GM18907 (cell line): ENCODE results near the gene CLUH.
"Not testable (repeated sequence)": the region's sequence is repeated elsewhere in the genome, so short reads cannot be mapped to it uniquely, and the experiment has no call there.

ENCODE experiments used
- ATAC-seq: cut with Tn5 transposase; IDR thresholded peaks from one replicate; pipeline ENCODE4 v1.9.1; 2021; ENCODE audit warnings: mild to moderate bottlenecking, moderate library complexity; ENCODE audit not compliant: unreplicated experiment

The CLUH gene

DNA sequence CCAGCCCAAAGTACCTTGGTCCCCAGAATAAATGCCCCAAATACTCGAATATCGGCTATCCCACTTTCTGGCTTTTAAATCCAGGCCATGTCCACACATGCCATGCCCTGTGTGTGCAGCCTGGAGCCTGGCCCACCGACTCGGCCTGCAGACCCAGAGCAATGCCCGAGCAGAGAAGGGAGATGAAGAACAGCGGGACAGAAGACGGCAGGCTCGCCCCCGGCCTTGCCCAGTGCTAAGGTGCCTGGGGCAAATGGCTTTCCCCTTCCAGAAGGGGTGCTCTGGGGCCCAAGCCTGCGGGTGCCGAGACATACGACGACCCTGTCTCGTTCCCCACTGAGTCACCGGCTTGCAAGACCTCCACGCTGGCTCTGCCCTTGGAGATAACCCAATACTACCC, 8.0 kb downstream of the CLUH start:
- no peak for ATAC-seq

DNA sequence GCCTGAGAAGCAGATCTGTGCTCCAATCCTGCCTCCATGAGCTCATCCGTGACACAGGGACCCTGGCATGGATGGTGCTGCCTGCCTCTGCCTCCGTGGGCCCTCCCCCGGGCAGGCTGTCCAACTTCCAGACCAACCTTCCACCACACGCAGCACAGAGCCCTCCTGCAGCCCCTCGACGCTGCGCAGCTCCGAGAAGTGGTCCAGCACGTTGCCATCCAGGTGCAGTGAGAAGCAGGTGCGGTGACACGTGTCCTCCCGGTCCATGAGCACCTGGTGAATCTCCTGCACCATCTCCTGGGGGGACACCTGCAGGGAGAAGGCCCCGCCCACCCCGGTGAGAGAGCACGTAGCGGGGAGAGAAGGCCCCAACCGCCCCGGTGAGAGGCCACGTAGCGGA, 8.4 kb downstream of the CLUH start:
- ATAC-seq: no peak

DNA sequence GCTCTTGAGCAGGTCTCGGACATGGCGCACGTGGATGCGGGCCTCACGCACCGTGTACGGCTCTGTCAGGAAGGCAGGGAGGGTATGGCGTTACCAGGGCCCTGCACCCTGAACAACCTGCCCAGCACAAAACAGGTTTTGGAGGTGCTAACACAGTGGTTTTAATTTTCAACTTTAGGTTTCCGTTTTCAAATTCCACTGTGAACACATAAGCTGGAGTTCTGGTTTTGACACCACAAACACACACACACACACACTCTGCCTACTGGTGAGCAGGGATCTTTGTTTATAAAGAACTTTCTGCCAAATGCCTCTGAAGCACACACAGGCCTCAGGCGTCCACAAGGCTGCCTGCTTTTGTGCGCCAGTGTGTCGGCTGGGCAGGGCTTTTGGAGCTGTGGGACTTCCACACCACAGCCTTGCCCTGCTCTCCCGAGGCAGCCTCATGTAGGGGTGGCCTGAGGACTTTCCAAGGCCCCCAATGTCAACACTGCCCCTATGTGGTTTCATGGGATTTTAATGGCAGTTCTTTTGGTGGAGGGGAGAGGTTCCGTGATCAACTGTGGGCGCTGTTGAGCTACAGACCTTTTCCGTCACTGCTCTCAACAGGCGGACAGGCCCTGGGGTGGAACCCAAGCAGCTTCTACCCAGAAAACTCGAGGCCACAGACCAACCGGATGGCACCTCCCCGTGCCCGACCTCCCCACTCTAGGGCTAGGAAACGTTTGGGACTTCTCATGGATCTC, 9.4 kb downstream of the CLUH start:
- no peak for ATAC-seq

DNA sequence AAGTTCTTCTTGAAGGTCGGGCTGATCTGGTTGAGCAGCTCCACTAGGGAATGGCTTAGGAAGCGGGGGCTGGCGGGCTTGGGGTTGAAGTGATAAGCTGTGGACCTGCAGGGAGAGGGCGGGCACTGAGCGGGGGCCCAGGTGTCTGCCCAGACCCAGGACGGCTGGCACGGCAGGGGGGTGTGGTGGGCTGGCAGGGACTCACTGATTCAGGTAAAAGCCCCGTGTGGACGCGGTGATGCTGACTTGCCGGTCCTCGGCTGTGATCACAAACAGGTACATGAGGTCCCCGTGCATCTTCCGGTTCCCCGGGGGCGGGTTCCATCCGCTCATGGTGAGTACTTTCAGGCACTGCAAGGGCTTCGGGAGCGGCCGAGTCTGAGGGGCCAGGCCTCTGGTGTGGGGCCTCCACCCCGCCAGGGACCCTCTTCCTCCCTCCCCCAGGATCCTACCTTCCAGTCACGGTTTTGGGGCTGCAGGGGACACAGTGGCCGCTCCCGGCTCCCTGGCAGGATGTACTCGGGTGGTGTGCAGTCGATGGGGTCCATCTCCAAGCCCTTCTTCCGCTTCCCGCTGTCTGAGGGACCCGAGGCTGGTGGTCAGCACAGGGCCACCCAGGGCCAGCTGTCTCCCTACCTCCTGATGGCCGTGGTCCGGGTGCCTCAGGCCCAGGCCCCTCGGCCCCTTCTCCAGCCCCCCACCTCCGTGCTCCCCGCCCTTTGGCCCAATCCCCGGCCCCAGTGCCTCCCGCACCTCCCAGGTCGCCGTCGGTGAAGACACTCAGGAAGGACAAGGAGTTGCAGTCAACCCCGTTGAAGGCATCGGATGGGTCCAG, 10.2 kb downstream of the CLUH start:
- ATAC-seq: no peak

DNA sequence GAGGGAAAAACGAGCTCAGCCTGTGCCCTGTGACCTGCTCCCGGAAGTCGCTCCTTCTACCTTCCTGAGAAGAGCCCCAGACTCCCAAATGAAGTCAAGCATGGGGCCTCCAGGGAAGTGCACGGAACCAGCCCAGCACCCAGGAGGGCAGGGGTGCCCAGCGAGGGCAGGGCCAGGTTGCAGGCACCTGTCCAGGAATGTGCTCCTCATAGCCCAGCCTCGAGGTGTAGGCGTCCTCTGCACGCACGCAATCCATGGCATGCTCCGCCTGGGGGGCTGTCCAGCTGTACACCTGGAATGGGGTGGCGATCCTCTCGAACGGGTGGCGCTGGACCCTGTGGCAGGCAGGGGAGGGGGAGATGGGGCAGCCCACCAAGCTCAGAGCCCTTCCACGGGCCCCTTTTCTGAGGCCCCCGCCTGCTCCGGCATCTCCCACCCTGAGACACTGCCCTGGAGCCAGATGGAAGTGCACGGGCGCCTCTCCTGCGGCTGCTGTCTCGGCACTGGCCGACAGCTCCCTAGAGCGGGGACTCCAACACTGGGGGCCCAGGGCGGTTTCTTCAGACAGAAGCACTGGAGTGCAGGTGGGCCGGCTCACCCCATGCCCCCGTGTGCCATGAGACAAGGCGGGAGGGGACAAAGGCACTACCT, 10.9 kb downstream of the CLUH start:
- no peak for ATAC-seq

DNA sequence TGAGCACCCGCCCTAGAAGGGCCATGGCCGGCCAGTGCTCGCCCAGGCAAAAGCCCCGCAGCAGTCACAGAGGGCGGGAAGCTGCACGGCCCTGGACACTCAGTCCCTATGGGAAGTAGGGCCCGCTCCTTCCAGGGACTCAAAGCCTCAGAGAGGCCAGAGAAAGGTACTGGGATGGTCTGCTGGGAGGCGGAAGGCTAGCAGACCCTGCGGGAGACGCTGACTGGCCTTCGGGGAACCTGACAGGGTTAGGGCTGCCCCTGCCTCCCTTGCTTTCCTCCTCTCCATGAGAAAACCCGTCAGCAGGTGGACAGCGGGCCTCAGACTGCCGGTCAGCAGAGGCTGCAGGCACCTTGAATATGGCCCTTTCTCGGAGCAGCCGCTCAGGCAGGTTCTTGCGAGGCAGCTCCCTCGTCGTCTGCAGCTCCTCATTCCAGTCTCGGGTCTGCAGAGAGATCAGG, 11.5 kb downstream of the CLUH start:
- ATAC-seq: no peak

DNA sequence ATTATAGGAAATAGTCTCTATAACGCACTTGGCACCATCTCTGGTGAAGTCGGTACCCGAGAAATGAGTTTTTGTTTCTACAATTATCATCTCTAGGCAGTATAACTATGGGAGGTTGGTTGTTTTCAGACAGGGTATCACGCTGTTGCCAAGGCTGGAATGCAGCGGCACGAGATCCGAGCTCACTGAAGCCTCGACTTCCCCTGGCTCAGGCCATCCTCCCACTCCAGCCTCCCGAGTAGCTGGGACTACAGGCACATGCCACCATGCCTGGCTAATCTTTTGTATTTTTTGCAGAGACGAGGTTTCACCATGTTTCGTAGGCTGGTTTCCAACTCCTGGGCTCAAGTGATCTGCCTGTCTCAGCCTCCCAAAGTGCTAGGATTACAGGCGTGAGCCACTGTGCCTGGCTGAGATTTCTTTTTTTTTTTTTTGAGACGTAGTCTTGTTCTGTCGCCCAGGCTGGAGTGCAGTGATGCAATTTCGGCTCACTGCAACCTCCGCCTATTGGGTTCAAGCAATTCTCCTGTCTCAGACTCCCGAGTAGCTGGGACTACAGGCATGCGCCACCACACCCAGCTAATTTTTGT, 12.3 kb downstream of the CLUH start:
- not testable (repeated sequence) for ATAC-seq

DNA sequence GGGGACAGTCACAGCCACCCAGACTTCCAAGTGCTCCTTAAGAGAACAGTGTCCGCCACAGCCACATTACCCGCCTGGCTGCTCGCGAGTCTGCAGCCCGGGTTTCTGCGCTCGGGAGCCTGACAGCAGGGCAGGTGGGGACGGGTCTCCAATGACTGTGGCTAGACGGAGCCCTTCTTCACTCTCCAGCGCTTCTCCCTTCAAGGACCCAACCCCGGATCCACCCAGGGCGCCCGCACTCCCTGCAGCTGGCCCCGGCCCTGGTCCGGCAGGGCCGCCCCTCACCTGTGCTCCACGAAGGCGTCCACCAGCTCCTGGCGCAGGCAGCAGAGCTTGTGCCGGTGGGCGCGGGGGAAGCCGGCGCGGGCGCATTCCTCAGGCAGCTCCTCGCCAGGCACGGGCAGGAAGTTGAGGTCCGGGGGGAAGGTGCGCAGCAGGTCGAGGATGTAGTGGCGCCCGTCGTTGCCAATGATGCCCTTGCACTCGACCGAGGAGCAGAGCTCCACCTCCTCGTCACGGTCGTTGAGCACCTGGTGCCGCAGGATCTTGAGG, 13.9 kb downstream of the CLUH start:
- ATAC-seq: no peak

DNA sequence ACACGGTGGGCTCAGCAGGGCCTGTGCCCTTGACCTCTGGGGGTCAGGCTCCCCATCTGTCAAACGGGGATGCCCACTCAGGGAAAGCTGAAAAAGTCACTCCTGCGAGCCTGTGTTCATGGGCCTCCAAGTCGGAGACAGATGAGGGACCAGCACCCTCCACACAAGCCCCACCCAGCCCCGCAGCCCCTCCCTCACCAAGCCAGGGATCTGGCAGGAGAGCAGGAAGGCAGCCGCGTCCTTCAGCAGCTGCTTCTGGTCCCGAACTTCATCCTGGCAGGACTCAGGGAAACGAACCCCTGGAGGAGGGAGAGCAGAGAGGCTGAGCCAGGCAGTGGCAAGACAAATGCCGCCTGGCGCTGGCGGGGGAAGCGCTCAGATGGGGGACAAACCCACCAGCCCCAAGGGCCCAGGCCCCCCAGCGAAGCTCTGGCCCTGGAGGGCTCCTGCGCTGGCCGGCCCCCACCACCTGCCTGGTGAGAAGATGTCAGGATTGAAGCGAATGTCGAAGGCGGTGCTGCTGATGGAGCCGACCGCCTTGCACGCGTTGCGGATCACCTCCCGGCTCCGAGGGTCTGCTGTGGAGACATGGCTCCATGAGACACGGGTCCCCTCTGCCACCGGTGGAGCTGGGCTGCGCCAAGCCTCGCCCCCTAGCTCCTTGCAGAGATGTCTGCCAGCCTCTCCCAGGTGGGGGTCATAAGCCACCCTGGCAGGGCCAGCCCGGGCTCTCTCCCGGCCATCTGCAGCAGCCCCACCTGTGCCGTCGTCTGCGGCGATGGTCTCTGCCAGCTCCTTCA, 15.4 kb downstream of the CLUH start:
- no peak for ATAC-seq

DNA sequence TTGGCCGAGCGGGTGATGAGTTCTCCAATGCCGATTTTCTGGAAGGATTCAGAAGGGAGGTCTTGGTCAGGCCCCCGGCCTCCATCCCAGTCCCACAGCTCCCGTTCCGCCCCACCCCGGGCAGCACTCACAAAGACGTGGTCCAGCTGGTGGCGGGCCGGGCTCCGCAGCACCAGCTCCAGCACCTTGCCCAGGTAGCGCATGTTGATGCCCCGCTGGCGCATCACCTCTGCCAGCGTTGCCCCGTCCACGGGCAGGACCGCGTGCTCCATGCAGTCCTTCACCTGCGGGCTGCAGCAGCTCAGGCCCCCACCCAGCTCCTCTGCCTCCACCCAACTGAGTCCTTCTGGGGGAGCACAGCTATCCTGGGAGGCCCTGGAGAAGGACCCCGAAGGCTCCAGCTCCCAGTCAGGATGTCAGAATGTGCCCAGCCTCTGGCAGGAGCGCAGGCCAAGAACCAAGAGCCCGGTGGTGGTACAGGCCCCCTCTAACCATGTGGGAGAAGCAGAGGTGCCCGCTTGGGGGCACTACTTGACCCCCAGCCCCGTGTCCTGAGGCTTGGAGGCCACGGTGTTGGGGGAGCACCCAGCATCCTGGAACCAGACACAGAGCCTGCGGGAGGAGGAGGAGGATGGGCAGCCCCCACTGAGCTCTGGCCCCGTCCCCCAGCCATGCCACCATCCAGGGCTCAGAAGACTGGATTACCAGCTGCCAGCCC, 16.2 kb downstream of the CLUH start:
- ATAC-seq: no peak

DNA sequence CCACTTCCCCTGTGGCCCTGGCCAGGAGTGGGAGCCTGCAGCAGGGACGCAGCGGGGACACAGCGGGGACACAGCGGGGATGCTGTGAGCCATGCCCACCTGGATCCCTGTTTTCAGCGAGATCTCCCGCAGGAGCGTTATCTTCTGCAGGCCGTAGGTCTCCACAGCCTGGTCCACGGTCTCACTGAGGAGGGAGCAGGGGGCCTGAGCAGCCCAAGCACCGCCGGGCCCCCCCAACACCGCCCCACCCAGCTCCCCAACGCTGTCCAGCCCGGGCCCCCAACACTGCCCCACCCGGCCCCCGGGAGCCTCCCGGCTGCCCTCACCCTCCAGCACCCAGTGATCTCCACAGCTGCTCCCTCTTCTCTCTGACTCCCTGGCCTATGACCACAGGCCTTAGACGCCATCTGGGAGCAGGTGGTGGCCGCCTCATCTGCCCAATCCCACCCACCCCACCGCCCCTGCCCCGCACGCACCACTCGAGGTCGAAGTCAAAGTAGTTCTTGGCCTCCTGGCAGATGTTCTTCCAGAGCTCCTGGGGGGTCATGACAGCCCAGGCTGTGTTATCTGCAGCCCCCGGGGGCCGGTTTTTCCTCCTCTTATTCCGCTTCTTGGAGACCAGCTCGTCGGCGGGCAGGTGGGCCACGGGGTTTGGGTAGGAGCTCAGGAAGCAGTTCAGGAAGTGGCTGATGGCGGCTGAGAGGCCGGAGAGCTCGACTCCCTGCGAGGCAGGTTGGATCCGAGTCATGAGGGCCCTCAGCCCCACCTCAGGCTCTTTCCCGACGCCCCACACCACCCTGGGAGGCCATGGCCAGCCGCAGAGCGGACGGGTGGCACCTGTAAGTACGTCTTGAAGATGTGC, 17.0 kb downstream of the CLUH start:
- ATAC-seq: no peak

DNA sequence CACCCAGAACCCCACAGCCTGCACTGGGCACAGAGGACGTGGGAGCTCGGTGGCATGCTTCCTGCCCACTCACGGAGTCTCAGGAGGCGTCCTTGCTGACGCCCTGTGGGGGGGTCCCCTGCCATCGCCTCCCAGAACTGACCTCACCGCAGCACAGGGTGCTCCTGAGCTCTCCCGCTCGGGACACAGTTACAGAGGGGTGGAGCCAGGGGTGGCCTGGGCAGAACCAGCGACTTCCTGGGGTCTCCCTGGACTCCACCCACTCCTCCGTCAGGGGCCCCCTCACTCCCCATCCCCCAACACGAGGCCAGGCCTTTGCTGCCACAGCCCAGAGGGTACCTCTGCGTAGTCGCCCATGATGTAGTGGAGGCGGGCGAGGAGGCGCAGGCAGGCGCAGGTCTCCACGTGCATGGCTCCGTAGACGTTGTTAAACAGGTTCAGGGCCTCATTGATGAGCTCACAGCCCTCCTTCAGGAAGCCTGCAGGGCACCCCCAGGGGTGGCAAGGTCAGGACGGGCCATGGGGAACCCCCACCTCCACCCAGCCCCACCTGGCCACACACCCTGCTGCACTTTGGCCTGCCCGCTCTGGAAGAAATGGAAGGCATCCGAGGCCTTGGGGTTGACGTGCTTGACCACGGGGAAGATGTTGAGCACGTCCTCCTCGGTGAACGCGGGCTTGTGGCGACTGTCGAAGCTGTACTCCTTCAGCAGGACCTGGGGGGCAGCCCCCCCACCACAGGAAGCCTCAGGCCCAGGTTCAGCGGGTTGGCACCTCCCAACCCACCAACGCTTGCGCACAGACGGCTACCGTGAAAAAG, 17.8 kb downstream of the CLUH start:
- no peak for ATAC-seq

DNA sequence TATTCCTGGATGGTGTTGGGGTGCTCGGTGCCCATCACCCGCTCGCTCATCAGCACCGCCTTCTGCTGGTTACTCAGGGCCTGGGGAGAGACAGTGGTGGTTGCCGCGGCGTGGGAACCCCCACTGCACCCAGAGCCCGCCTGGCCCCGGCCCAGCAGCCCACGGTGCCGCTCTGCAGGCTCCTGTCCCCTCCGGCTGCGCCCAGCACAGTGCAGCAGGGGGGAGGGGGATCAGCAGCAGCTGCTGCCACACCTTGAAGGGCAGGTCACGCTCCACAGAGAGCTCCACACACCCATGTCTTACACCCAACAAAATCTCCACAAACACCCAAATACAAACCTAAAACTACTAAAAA, 18.8 kb downstream of the CLUH start:
- no peak for ATAC-seq

DNA sequence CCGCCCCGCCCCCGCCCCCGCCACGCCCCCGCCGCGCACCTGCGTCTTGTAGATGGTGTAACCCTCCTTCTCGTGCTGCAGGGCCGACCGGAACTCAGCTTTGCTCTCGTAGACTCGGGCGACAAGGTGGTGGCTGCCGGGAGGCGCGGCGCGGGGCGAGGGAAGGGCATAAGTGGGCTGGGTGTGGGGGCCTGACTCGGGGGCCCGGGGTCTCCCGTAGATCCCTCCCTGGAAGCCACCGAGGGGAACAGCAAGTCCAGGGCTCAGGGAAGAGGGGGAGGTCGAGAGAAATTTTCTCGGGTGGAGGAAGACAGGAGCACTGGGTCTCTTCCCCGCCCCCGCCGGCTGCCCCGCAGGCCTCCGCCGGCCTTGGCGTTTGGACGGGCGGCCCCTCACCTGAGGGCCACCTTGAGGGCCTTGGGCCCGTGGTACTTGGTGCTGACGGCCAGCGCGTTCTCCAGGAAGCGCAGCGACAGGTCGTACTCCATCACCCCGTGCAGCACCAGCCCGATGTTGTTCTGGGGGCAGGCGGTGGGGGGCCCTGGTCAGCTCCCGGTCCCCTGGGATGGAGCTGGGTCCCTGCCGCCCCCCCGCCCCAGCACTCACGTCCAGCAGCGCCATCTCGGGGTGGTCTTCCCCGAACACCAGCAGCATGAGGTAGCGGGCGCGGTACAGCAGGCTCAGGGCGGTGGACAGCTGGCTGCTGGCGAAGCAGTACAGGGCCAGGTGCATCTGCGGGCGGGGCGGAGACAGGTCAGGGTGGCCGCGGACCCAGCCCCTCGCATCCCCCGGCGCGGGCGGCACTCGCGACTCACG, 19.4 kb downstream of the CLUH start:
- no peak for ATAC-seq

DNA sequence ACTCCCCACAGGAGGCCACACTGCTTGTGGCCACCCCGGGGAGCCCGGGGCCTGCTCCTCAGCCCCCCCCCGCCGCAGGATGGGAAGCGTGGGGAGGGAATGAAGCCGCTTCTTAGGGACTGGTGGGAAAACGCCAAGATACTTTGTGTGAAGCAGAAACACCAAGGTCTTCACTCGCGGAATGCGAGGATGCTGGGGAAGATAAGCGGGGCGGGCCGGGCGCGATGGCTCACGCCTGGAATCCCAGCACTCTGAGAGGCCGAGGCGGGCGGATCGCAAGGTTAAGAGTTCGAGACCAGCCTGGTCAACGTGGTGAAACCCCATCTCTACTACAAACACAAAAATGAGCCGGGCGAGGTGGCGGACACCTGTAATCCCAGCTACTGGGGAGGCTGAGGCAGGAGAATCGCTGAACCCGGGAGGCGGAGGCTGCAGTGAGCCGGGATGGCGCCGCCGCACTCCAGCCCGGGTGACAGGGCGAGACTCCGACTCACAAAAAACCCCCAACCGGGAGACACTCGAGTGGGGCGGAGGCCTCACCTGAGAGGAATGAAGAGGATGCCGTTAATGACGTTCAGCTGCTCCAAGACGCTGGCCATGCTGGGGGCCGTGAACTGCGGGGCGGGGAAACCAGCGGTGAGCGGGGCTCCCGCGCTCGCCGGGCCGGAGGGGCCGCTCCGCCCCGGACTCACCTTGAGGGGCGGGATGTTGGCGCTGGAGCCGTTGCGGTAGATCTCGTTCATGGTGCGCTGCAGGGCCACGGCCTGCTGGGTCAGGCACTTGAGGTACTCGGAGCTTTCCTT, 20.3 kb downstream of the CLUH start:
- no peak for ATAC-seq
